WI38 (cell line): Measurements from ENCODE around the gene CORO1A.

Source experiments
- H3K4me3 ChIP-seq: 2 replicates; pipeline ENCODE4 v1.5.1; 2011; ENCODE audit warnings: low read depth, mild to moderate bottlenecking, control low read depth, low read length
- TF ChIP-seq, protein P1 (sequence below): IDR thresholded peaks from 2 replicates; pipeline ENCODE4 v1.5.1; 2012; ENCODE audit warnings: low read depth, mild to moderate bottlenecking, control low read depth, low read length

Gene CORO1A

DNA sequence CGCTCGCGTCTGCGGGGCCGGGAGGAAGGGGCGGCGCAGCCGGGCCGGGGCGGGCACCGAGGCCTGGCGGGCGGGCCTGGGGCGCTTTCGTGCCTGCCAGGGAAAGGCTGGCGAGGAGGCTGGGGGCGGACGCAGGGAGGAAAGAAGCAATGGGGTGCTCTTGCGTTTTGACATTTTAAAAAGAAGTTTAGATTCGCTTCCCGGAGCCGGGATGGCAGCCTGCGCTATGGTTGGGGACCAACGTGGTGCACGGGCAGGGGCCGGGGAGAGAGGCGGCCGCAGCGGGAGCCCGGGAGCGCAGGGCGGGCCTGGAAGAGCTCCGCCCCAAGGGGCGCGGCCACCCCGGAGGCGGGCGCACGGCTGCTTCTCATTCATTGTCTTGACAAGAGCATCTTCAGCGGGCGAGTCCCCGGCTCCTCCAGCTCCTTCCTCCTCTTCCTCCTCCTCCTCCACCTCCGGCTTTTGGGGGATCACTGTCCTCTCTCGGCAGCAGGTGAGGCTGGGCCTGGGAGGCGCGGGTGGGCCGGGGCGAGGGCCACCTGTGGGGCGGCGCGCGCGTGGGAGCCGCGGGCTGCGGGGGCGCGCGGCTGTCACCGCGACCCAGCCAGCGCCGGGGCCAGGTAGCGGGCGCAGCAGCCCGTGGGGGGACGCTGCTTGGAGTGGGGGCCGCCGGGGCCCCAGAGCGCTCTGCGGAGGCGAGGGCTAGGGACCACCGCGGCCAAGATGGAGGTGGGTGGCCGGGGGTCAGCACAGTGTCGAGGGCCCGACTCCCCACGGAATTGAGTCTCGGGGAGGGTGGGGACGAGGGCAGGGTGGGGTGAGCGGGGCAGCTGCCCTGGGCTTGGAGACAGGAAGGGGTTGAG, at the start of gene CORO1A:
Gene CORO1A, plus strand, starts transcription at position 370 of the 863 bp plus-strand sequence. CDS start 1,608 bp downstream, outside the sequence.
- TF ChIP-seq, protein P1, sequence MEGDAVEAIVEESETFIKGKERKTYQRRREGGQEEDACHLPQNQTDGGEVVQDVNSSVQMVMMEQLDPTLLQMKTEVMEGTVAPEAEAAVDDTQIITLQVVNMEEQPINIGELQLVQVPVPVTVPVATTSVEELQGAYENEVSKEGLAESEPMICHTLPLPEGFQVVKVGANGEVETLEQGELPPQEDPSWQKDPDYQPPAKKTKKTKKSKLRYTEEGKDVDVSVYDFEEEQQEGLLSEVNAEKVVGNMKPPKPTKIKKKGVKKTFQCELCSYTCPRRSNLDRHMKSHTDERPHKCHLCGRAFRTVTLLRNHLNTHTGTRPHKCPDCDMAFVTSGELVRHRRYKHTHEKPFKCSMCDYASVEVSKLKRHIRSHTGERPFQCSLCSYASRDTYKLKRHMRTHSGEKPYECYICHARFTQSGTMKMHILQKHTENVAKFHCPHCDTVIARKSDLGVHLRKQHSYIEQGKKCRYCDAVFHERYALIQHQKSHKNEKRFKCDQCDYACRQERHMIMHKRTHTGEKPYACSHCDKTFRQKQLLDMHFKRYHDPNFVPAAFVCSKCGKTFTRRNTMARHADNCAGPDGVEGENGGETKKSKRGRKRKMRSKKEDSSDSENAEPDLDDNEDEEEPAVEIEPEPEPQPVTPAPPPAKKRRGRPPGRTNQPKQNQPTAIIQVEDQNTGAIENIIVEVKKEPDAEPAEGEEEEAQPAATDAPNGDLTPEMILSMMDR, result no peak

DNA sequence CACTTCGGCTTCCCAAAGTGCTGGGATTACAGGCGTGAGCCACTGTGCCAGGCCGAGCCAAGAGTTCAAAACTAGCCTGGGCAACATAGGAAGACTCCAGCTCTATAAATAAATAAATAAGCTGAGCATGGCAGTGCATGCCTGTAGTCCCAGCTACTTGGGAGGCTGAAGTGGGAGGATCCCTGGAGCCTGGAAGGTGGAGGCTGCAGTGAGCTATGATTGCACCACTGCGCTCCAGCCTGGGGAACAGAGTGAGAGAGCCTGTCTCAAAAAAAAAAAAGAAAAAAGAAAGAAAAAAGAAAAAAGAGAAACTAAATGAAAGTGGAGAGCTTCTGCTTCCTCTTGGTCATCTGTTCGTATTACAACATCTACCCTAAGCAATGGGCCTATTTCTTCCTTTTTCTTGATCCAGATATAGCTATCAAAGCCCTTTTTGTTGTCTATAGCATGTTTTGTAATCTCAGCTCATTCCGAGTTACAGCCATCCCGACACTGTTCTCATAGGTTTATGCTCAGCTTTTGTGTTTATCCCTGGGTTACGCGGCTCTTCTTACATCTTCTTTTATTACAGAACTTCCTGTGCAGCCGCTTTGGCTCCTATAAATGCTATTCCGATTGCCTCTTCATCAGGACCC, 46.3 kb upstream of the CORO1A start:
- TF ChIP-seq, protein P1, result no peak
- no peak overlapping the region for H3K4me3 ChIP-seq

More for the DNA sequence above, at the start of gene CORO1A:
- peak within 1 kb of the TSS; percentile 58 for H3K4me3 ChIP-seq

DNA sequence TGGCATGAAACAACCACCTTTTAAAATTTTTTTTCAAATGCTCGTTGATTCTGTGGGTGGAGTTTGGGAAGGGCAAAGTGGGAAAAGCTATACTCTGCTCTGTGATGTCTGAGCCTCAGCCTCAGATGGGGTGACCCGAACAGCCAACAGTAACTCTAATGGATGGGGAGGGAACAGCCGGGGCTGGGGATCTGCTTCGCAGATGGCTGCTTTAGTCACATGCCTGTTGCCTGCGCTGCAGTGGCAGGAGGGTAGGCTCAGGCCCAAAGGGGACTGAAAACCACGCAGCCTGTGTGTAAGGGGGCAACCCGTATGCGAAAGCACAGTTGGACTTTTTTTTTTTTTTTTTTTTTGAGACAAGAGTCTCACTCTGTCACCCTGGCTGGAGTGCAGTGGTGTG, 45.5 kb upstream of the CORO1A start:
- TF ChIP-seq, protein P1, result no peak
- no peak overlapping the region for H3K4me3 ChIP-seq

DNA sequence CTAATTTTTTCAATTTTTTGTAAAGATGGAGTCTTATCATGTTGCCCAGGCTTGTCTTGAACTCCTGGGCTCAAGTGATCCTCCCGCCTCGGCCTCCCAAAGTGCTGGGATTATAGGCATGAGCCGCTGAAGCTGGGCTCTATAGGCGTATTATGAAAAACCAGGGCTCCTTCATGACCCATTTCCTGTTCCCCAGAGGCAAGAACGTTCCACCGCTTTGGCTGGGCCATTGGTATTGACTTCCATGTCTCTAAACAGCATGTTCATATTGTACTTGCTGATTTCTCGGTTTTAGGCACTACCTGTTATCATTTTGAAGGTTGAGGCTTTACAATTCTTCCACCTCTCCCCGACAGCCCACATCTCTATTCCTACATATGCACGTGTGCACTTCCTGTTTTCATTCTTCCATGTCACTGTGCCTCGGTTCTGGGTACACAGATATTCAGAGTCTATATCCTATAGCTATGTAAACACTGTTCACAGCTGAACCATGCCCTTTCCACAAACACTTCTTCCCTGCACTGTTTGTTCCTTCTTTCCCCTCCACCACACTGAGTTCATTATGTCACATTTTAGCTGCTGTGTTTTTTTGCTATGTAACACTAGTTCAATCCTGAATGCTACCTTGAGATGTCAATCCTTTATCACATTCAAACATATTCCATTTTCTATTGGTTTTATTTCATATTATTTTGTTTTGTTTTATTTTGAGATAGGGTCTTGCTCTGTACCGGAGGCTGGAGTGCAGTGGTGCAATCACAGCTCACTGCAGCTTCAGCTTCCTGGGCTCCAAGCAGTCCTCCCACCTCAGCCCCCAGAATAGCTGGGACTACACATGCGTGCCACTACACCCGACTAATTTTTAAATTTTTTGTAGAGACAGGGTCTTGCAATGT, 43.6 kb upstream of the CORO1A start:
- TF ChIP-seq, protein P1, result no peak
- no peak overlapping the region for H3K4me3 ChIP-seq

DNA sequence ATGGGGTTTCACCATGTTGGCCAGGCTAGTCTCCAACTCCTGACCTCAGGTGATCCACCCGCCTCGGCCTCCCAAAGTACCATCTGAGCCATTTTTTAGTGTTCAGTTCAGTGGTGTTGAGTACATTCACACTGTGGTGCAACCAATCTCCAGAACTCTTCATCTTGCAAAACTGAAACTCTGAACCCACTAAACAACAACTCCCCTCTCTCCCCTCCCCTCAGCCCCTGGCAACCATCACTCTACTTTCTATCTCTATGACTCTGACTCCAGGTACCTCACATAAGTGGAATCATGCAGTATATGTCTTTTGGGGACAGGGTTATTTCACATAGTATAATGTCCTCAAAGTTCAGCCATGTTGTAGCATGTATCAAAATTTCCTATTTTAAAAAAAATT, 41.7 kb upstream of the CORO1A start:
- no peak overlapping the region for H3K4me3 ChIP-seq
- TF ChIP-seq, protein P1, result no peak

DNA sequence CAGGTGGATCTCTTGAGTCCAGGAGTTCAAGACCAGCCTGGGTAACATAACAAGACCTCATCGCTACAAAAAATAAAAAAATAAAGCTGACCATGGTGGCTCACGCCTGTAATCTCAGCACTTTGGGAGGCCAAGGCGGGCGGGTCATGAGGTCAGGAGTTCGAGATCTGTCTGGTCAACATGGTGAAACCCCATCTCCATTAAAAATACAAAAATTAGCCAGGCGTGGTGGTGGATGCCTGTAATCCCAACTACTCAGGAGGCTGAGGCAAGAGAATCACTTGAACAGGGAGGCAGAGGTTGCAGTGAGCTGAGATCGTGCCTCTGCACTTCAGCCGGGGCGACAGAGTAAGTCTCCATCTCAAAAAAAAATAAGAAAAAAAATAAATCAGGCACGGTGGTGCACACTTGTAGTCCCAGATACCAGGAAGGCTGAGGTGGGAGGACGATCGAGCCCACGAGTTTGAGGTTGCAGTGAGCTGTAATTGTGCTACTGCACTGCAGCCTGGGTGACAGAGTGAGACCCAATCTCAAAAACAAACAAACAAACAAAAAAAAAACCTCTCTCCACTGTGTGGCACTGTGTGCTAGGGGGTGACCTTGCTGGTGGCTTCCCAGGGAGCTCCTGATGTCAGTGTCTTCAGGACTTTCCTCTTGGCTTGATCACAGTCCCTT, 40.6 kb upstream of the CORO1A start:
- TF ChIP-seq, protein P1, result no peak
- no peak overlapping the region for H3K4me3 ChIP-seq
